Embryonic facial prominence (tissue), 1 donor: ENCODE measurements around the gene DEK.
A peak's percentile ranks its signal among the peaks of the same experiment; 100 is the strongest.
"Not testable (repeated sequence)": the region's sequence is repeated elsewhere in the genome, so short reads cannot be mapped to it uniquely, and the experiment has no call there.

Experiments used
- DNase-seq: peaks from one replicate; pipeline ENCODE4 v3.0.0-alpha.2; 2016; ENCODE audit errors: extremely low spot score

The DEK gene

GRCh38 chr6:18264219-18264922 is at the start of gene DEK:
DEK (minus strand) TSS chr6:18264530; CDS start chr6:18263987, 543 bp downstream.
- peak; percentile 84 for DNase-seq

GRCh38 chr6:18312368-18312767 is 48.0 kb upstream of the DEK start:
- no peak for DNase-seq

GRCh38 chr6:18310010-18310409 is 45.7 kb upstream of the DEK start:
- not testable (repeated sequence) for DNase-seq

GRCh38 chr6:18309046-18309445 is 44.7 kb upstream of the DEK start:
- no peak for DNase-seq

- DNase-seq: no peak
These were observed 43.9 kb upstream of the DEK start for GRCh38 chr6:18308070-18308735.

GRCh38 chr6:18306977-18307376 is 42.6 kb upstream of the DEK start:
- DNase-seq: no peak

- no peak for DNase-seq
These were observed 38.5 kb upstream of the DEK start for GRCh38 chr6:18302561-18303439.

GRCh38 chr6:18293076-18293904 is 29.0 kb upstream of the DEK start:
- no peak for DNase-seq

- DNase-seq: no peak
These were observed 25.0 kb upstream of the DEK start for GRCh38 chr6:18289283-18289682.

- no peak for DNase-seq
These were observed 19.9 kb upstream of the DEK start for GRCh38 chr6:18284261-18284660.

GRCh38 chr6:18281564-18281963 is 17.2 kb upstream of the DEK start:
- no peak for DNase-seq

GRCh38 chr6:18280084-18280483 is 15.8 kb upstream of the DEK start:
- no peak for DNase-seq

GRCh38 chr6:18279422-18279821 is 15.1 kb upstream of the DEK start:
- no peak for DNase-seq

- no peak for DNase-seq
These were observed 13.1 kb upstream of the DEK start for GRCh38 chr6:18277237-18278006.

GRCh38 chr6:18276610-18277236 is 12.4 kb upstream of the DEK start:
- DNase-seq: no peak

- no peak for DNase-seq
These were observed 5.9 kb upstream of the DEK start for GRCh38 chr6:18270216-18270615.

- no peak for DNase-seq
These were observed 5.4 kb upstream of the DEK start for GRCh38 chr6:18269717-18270116.

GRCh38 chr6:18269253-18269652 is 4.9 kb upstream of the DEK start:
- no peak for DNase-seq

- no peak for DNase-seq
These were observed 3.7 kb upstream of the DEK start for GRCh38 chr6:18268066-18268465.

- no peak for DNase-seq
These were observed 2.2 kb upstream of the DEK start for GRCh38 chr6:18266523-18266912.
